Rectal smooth muscle tissue (tissue), 1 donor: ENCODE measurements around the gene C6.
"Not testable (repeated sequence)": the region's sequence is repeated elsewhere in the genome, so short reads cannot be mapped to it uniquely, and the experiment has no call there.

Experiments
- H3K27ac ChIP-seq: one replicate; pipeline ENCODE4 v1.7.0; 2013; ENCODE audit warnings: low read depth, low read length, inconsistent platforms
- H3K27me3 ChIP-seq: one replicate; pipeline ENCODE4 v1.7.0; 2013; ENCODE audit warnings: low read length; ENCODE audit not compliant: control insufficient read depth, insufficient read depth
- H3K36me3 ChIP-seq: one replicate; pipeline ENCODE4 v1.7.0; 2013; ENCODE audit warnings: low read length; ENCODE audit not compliant: control insufficient read depth, insufficient read depth
- H3K4me1 ChIP-seq: one replicate; pipeline ENCODE4 v1.7.0; 2013; ENCODE audit warnings: low read length; ENCODE audit not compliant: control insufficient read depth, insufficient read depth
- H3K4me3 ChIP-seq: one replicate; pipeline ENCODE4 v1.7.0; 2013; ENCODE audit warnings: low read length
- H3K9ac ChIP-seq: one replicate; pipeline ENCODE4 v1.7.0; 2013; ENCODE audit warnings: low read length

C6 gene

DNA sequence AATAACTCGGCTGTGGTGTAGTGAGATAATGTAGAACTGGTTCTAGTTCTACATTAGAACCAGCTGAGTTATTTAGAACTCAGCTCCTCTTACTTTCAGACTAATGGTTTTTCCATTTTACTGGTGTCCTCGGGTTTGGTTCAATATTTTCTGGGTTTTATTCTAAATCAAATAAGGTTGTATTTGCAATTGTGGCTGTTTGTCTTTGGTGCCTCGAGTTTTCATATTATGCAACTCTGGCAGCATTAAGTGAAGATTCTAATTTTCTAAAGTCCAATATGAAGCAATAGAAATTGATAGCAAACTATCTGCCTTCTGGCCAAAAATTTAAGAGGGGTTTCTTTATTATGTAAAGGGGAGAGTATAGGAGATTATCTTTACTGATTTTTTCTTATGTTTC, 19.0 kb downstream of the C6 start:
- H3K27me3 ChIP-seq = no peaks in the 10 kb centered on the region
- H3K9ac ChIP-seq = no peak overlapping the region
- H3K36me3 ChIP-seq = no peaks in the 10 kb centered on the region
- H3K27ac ChIP-seq = no peak overlapping the region
- no peaks in the 10 kb centered on the region for H3K4me1 ChIP-seq
- no peak overlapping the region for H3K4me3 ChIP-seq

GRCh38 chr5:41193456-41194205, 19.7 kb downstream of the C6 start:
- Histone ChIP-seq H3K36me3 (no peaks in the 10 kb centered on the region), H3K27ac (no peak overlapping the region), H3K9ac (no peak overlapping the region), H3K4me1 (no peaks in the 10 kb centered on the region), H3K4me3 (no peak overlapping the region), H3K27me3 (no peaks in the 10 kb centered on the region)

DNA sequence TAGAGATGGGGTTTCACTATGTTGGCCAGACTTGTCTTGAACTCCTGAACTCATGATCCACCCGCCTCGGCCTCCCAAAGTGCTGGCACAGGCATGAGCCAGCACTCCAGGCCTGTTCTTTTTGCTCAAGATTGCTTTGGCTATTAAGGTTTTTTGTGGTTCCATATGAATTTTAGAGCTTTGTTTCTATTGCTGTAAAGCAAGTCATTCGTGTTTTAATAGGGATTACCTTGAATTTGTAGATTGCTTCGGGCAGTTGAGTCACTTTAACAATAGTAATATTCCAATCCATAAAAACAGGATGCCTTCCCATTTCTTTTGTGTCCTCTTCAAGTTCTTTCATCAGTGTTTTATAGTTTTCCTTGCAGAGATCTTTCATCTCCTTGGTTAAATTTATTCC, 22.1 kb downstream of the C6 start:
- Histone ChIP-seq H3K27me3 (no peaks in the 10 kb centered on the region), H3K36me3 (no peaks in the 10 kb centered on the region), H3K27ac (no peak overlapping the region), H3K9ac (no peak overlapping the region), H3K4me3 (no peak overlapping the region), H3K4me1 (no peaks in the 10 kb centered on the region)

GRCh38 chr5:41186143-41186542, 27.2 kb downstream of the C6 start:
- Histone ChIP-seq H3K4me1 (no peaks in the 10 kb centered on the region), H3K4me3 (no peak overlapping the region), H3K27ac (no peak overlapping the region)

DNA sequence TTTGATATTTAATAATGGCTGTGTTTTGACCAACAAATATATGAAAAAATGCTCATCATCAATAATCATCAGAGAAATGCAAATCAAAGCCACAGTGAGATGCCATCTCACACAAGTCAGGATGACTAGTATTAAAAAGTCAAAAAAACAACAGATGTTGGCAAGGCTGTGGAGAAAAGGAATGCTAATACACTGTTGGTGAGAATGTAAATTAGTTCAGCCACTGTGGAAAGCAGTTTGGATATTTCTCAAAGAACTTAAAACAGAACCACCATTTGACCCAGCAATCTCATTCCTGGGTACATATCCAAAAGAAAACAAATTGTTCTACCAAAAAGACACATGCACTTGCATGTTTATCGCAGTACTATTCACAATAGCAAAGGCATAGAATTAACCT, 30.0 kb downstream of the C6 start:
- not testable (repeated sequence) for H3K36me3 ChIP-seq, H3K9ac ChIP-seq, H3K27me3 ChIP-seq, H3K4me1 ChIP-seq, H3K4me3 ChIP-seq, H3K27ac ChIP-seq

More at GRCh38 chr5:41186143-41186542, 27.2 kb downstream of the C6 start:
- Histone ChIP-seq H3K27me3 (no peaks in the 10 kb centered on the region), H3K9ac (no peak overlapping the region), H3K36me3 (no peaks in the 10 kb centered on the region)

- H3K27me3 ChIP-seq = no peaks in the 10 kb centered on the region
- H3K27ac ChIP-seq = no peak overlapping the region
- H3K4me1 ChIP-seq = no peaks in the 10 kb centered on the region
- no peaks in the 10 kb centered on the region for H3K36me3 ChIP-seq
- no peak overlapping the region for H3K4me3 ChIP-seq
- no peak overlapping the region for H3K9ac ChIP-seq
Observed at GRCh38 chr5:41182666-41183065, 30.7 kb downstream of the C6 start.

GRCh38 chr5:41181691-41182564, 31.4 kb downstream of the C6 start:
- Histone ChIP-seq H3K9ac (no peak overlapping the region), H3K4me1 (no peaks in the 10 kb centered on the region), H3K27ac (no peak overlapping the region)

DNA sequence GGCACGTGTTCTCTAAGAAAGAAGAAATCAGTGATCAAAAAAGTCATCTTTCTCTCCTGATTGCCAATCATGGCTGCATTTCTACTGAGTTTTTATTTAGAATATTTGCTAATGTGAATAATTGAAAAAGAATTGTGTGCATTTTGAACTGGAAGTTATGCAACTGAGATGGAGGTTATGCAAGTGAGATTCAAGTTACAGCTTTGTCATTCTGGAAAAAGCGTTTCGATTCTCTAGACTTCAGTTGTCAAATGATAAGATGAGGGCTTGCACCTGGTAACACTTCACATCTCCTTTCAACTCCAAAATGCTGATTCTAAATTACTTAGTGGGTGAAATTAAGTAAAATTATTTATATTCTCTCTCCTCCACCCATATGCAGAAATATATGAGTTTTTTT, 36.4 kb downstream of the C6 start:
- Histone ChIP-seq H3K27ac (no peak overlapping the region), H3K9ac (no peak overlapping the region), H3K4me3 (no peak overlapping the region), H3K4me1 (no peaks in the 10 kb centered on the region), H3K36me3 (no peaks in the 10 kb centered on the region), H3K27me3 (no peaks in the 10 kb centered on the region)

More at GRCh38 chr5:41181691-41182564, 31.4 kb downstream of the C6 start:
- Histone ChIP-seq H3K36me3 (no peaks in the 10 kb centered on the region), H3K4me3 (no peak overlapping the region), H3K27me3 (no peaks in the 10 kb centered on the region)

DNA sequence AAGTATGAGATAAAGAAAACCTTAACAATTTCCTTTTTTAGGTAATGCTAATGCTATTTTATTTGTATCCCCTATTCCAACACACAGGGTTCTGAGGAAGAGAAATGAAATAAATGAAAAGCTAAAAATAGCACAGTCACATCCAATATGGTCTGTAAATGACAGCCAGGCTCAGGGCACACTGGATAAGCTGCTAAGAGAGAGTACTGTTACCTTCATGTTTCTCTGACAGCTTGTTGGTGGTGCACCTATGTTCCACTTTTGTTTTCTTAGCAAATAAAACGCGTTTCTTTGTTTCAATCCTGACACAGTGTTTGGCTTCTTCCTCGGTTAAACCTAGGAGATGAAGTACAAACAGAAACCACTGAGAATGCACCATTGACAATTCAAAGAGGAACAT, 41.3 kb downstream of the C6 start:
- Histone ChIP-seq H3K27me3 (no peaks in the 10 kb centered on the region), H3K4me3 (no peak overlapping the region), H3K36me3 (no peaks in the 10 kb centered on the region), H3K9ac (no peak overlapping the region), H3K4me1 (no peaks in the 10 kb centered on the region), H3K27ac (no peak overlapping the region)

- Histone ChIP-seq H3K9ac (no peak overlapping the region), H3K27ac (no peak overlapping the region), H3K4me1 (no peaks in the 10 kb centered on the region), H3K36me3 (no peaks in the 10 kb centered on the region), H3K4me3 (no peak overlapping the region), H3K27me3 (no peaks in the 10 kb centered on the region)
Observed at GRCh38 chr5:41161271-41161670, 52.1 kb downstream of the C6 start.

DNA sequence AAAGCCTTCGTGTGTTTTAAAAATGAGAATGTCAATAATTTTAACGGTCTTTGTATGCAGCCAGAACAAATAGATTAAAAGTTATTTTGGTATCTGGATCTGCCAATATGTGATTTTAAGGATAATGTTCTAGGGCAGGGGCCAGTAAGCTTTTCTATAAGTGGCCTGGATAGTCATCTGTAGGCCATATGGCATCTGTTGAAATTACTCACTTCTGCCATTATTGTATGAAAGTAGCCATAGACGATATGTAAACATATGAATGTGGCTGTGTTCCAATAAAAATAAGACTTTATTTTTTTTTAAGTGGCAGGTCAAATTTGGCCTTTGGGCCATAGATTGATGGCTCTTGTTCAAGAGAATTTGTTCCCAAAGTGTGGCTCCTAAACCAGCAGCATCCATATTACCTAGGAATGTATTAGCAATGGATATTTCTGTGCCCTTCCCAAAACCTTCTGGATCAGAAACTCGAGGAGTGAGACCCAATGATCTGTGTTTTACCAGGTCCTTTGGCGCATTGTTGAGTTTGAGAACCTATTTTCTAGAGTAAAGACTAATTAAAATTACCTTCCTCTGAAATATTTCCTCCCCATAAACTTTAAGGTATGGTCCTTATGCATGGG, 55.9 kb downstream of the C6 start:
- no peaks in the 10 kb centered on the region for H3K36me3 ChIP-seq
- H3K27ac ChIP-seq = no peak overlapping the region
- no peaks in the 10 kb centered on the region for H3K27me3 ChIP-seq
- no peaks in the 10 kb centered on the region for H3K4me1 ChIP-seq
- H3K9ac ChIP-seq = no peak overlapping the region
- H3K4me3 ChIP-seq = no peak overlapping the region

DNA sequence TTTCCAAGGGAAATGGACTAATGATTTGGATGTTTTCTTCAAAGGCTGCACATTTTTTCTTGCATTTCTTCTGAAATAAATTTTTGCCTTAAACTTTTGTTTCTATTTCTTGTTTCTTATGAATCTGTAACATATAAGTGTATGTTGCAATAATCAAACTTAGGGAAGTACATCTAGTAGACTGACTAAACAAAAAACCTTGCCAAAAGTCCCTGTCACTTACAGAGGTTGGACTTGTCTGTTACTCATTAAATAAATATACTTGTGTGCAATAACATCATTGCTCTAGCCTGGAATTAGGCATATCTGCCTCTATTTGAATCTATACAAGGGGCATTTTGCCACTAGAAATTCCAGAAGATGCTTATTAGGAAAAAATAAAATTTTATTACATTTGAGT, 56.6 kb downstream of the C6 start:
- Histone ChIP-seq H3K4me3 (no peak overlapping the region), H3K4me1 (no peaks in the 10 kb centered on the region), H3K36me3 (no peaks in the 10 kb centered on the region), H3K27me3 (no peaks in the 10 kb centered on the region), H3K27ac (no peak overlapping the region), H3K9ac (no peak overlapping the region)
